Stimulated activated CD8-positive, alpha-beta memory T cell treated with anti-CD3 and anti-CD28 coated beads, Interleukin-12 subunit alpha, Interleukin-12 subunit beta, amount 100 ng/mL, for 4 hours (primary cell): ENCODE results near the gene EXOSC6.
A peak's percentile ranks its signal among the peaks of the same experiment; 100 is the strongest.
"Not testable (repeated sequence)": the region's sequence is repeated elsewhere in the genome, so short reads cannot be mapped to it uniquely, and the experiment has no call there.

Experiments used
- DNase-seq: peaks from one replicate; pipeline ENCODE4 v3.0.0-alpha.2; 2020; ENCODE audit warnings: low read depth

Gene EXOSC6

GRCh38 chr16:70254965-70255286, 3.2 kb upstream of the EXOSC6 start:
- no peak for DNase-seq

GRCh38 chr16:70254180-70254964, 2.6 kb upstream of the EXOSC6 start:
- no peak for DNase-seq

- no peak for DNase-seq
These were observed 1.8 kb upstream of the EXOSC6 start for GRCh38 chr16:70253291-70254106.

- no peak for DNase-seq
These were observed 732 bp upstream of the EXOSC6 start for GRCh38 chr16:70252355-70252988.

GRCh38 chr16:70250748-70251628, 752 bp downstream of the EXOSC6 start:
- DNase-seq, result peak; percentile 17

GRCh38 chr16:70249697-70250096, 2.0 kb downstream of the EXOSC6 start:
- not testable (repeated sequence) for DNase-seq

GRCh38 chr16:70238773-70239172, 13.0 kb downstream of the EXOSC6 start:
- not testable (repeated sequence) for DNase-seq

- DNase-seq, result not testable (repeated sequence)
These were observed 19.9 kb downstream of the EXOSC6 start for GRCh38 chr16:70231831-70232230.

GRCh38 chr16:70226024-70226423, 25.7 kb downstream of the EXOSC6 start:
- not testable (repeated sequence) for DNase-seq

- DNase-seq, result not testable (repeated sequence)
These were observed 26.3 kb downstream of the EXOSC6 start for GRCh38 chr16:70225430-70225829.

- DNase-seq, result not testable (repeated sequence)
These were observed 27.1 kb downstream of the EXOSC6 start for GRCh38 chr16:70224645-70225044.

- not testable (repeated sequence) for DNase-seq
These were observed 27.7 kb downstream of the EXOSC6 start for GRCh38 chr16:70223971-70224513.

GRCh38 chr16:70223216-70223615, 28.5 kb downstream of the EXOSC6 start:
- DNase-seq, result not testable (repeated sequence)

- not testable (repeated sequence) for DNase-seq
These were observed 29.2 kb downstream of the EXOSC6 start for GRCh38 chr16:70222574-70222973.

GRCh38 chr16:70218586-70218985, 33.2 kb downstream of the EXOSC6 start:
- DNase-seq, result not testable (repeated sequence)

- DNase-seq, result not testable (repeated sequence)
These were observed 45.4 kb downstream of the EXOSC6 start for GRCh38 chr16:70206382-70206781.

GRCh38 chr16:70204668-70205405, 46.9 kb downstream of the EXOSC6 start:
- not testable (repeated sequence) for DNase-seq

- DNase-seq, result not testable (repeated sequence)
These were observed 47.7 kb downstream of the EXOSC6 start for GRCh38 chr16:70204010-70204409.

- not testable (repeated sequence) for DNase-seq
These were observed 48.2 kb downstream of the EXOSC6 start for GRCh38 chr16:70203508-70203907.

GRCh38 chr16:70200063-70200462, 51.7 kb downstream of the EXOSC6 start:
- not testable (repeated sequence) for DNase-seq

- DNase-seq, result not testable (repeated sequence)
These were observed 52.6 kb downstream of the EXOSC6 start for GRCh38 chr16:70199170-70199569.
